Common myeloid progenitor, CD34-positive (primary cell): ENCODE data around the gene MVP.
A peak's percentile ranks its signal among the peaks of the same experiment; 100 is the strongest.

Experiments used
- CTCF ChIA-PET: fragments of 350-600 bp; sonication (Branson Sonifier 250); formaldehyde crosslinking; loops from one replicate; lab custom pipeline; 2021; ENCODE audit warnings: antibody characterized with exemption; lab: Charles Lee
- POLR2A ChIA-PET: fragments of 350-600 bp; sonication (Branson Sonifier 250); formaldehyde crosslinking; loops from one replicate; lab custom pipeline; 2021; ENCODE audit warnings: antibody characterized with exemption; lab: Charles Lee
- DNase-seq, 3 donors: peaks; one replicate each; pipeline versions ENCODE4 v3.0.0 to v3.0.0-alpha.2; 2013
- H3K27ac ChIP-seq, 2 experiments: 1 replicate in 1 of 2; 2 replicates in 1 of 2; pipeline ENCODE4 v1.7.0; 2013; ENCODE audit warnings: inconsistent platforms in 2 of 2, low read length in 2 of 2, mild to moderate bottlenecking in 2 of 2, low read depth in 1 of 2, moderate library complexity in 1 of 2; ENCODE audit not compliant: severe bottlenecking in 2 of 2, insufficient read depth in 1 of 2, poor library complexity in 1 of 2
- H3K27me3 ChIP-seq, 5 experiments: replicated peaks in 2 of 5; 1 replicate in 3 of 5; 2 replicates in 2 of 5; pipeline versions ENCODE4 v1.6.1 to v1.7.0; 2013; ENCODE audit warnings: low read length in 4 of 5, mild to moderate bottlenecking in 2 of 5, moderate library complexity in 2 of 5, inconsistent platforms in 1 of 5; ENCODE audit not compliant: insufficient read depth in 5 of 5, control insufficient read depth in 4 of 5
- H3K36me3 ChIP-seq, 4 experiments: 1 replicate in 2 of 4; 2 replicates in 2 of 4; pipeline versions ENCODE4 v1.6.1 to v1.7.0; 2013; ENCODE audit warnings: low read length in 3 of 4, control low read depth in 1 of 4, mild to moderate bottlenecking in 1 of 4; ENCODE audit not compliant: control insufficient read depth in 4 of 4, insufficient read depth in 4 of 4
- H3K4me1 ChIP-seq, 4 experiments: 1 replicate in 3 of 4; 2 replicates in 1 of 4; pipeline versions ENCODE4 v1.6.1 to v1.7.1; 2013; ENCODE audit warnings: low read length in 3 of 4, mild to moderate bottlenecking in 3 of 4, control low read depth in 1 of 4, inconsistent platforms in 1 of 4, moderate library complexity in 1 of 4; ENCODE audit not compliant: control insufficient read depth in 4 of 4, insufficient read depth in 4 of 4; ENCODE audit errors: control extremely low read depth in 1 of 4
- H3K4me3 ChIP-seq, 7 experiments: 1 replicate in 4 of 7; 2 replicates in 3 of 7; pipeline versions ENCODE4 v1.5.1 to v1.7.0; 2013; ENCODE audit warnings: mild to moderate bottlenecking in 7 of 7, low read length in 6 of 7, moderate library complexity in 6 of 7, inconsistent platforms in 2 of 7, low read depth in 2 of 7, control low read depth in 1 of 7; ENCODE audit not compliant: insufficient read depth in 4 of 7, control insufficient read depth in 1 of 7; ENCODE audit errors: extremely low read depth in 1 of 7
- H3K9me3 ChIP-seq, 5 experiments: 1 replicate in 4 of 5; 2 replicates in 1 of 5; pipeline versions ENCODE4 v1.6.1 to v1.7.1; 2013; ENCODE audit warnings: low read length in 4 of 5, mild to moderate bottlenecking in 2 of 5, inconsistent platforms in 1 of 5, low read depth in 1 of 5, moderate library complexity in 1 of 5; ENCODE audit not compliant: control insufficient read depth in 4 of 5, insufficient read depth in 2 of 5; ENCODE audit errors: control extremely low read depth in 1 of 5
- WGBS: methylation state at CpG from one replicate; pipeline ENCODE4 v1.1.5; 2013; ENCODE audit not compliant: insufficient coverage; 5-methylcytosine and 5-hydroxymethylcytosine counted together

Gene MVP

DNA sequence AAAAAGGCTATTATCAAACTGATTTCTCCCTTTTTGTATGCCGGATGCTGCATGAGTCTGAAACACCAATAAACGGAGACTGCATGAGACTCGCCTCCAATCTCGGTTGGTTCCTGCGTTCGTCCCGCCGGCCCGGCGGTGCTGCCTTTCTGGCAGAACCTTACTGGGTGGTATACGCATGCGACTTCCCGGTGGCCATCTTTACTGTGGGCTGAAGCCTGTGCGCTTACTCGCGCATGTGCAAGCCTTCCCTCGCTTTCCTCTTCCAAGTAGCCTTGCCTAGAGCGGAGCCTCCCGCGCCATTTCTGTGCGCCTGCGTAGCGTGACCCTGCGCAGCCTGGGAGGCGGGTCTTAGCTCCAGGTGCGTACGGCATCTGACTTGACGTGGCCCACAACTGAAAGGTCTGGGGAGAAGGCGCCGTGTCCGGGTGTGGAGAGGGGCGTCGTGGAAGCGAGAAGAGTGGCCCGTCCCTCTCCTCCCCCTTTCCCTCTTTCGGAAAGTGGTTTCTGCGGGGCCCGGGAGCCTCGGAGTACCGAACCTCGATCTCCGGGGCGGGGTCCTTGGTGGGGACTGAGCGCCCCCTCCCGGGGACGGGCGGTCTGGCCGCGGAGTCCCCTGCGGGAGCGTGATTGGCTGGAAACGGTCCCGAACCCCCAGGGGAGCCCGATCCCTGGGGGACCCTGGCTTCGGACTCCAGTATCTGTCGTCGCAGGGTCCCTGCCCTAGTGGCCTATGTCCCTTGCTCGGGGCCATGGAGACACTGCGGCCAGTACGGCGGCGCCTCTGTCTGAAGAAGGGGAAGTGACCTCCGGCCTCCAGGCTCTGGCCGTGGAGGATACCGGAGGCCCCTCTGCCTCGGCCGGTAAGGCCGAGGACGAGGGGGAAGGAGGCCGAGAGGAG is 4.2 kb upstream of the MVP start, which contains the start of gene PAGR1:
PAGR1 (plus strand) TSS at position 360 of the 901 bp plus-strand sequence; CDS start at position 734, 374 bp downstream.
- Histone ChIP-seq H3K4me1 (peaks cover 7 to 70% (median 58%) of the 10 kb centered on the region in 4 experiments), H3K36me3 (peaks cover 0 to 22% (median 12%) of the 10 kb centered on the region in 4 experiments), H3K4me3 (peak within 1 kb of the TSS; percentile 87 to 96 (median 90)), H3K27me3 (peaks cover 0 to 20% (median 8%) of the 10 kb centered on the region in 5 experiments), H3K27ac (peak within 1 kb of the TSS; percentile 33 to 75), H3K9me3 (no peaks in the 10 kb centered on the region)
- peak; percentile 100 for DNase-seq
- POLR2A ChIA-PET: interaction anchor here (0.5 to 2.2 kb wide), 2 partner anchors 9 to 70 kb away, joined by 3 to 12 read pairs; partner anchors contain the start of genes C16orf54 and MAZ
- CTCF ChIA-PET: interaction anchor here (0.5 to 7.2 kb wide), 15 partner anchors 8 to 543 kb away, joined by 3 to 46 read pairs (median 3); partner anchors contain the start of gene MAZ
- WGBS: under 1% methylated on average over 62 of the region's 70 CpGs

DNA sequence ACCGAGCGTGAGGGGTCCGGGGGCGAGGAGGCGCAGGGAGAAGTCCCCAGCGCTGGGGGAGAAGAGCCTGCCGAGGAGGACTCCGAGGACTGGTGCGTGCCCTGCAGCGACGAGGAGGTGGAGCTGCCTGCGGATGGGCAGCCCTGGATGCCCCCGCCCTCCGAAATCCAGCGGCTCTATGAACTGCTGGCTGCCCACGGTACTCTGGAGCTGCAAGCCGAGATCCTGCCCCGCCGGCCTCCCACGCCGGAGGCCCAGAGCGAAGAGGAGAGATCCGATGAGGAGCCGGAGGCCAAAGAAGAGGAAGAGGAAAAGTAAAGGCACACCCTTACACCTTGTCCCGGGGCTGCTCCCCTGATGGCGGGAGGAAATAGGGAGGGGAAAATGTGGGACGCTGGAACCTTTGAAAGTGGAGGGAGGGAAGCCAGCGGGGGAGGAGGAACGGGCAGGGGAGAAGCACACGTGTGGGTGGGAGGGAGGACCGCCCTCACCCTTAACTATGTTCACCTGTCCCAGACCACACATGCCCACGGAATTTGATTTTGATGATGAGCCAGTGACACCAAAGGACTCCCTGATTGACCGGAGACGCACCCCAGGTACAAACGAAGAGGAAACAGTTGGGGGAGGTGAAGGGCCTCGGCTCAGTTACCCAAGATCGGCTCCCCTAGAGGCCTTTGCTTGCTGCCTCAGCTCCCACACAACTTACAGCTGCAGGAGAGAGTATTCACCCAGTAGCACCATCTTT is 3.4 kb upstream of the MVP start:
- 0% methylated on average over 25 of the region's 37 CpGs for WGBS
- Histone ChIP-seq H3K27ac (peak overlapping the region; percentile 7 to 75), H3K9me3 (no peaks in the 10 kb centered on the region), H3K36me3 (peaks cover 0 to 22% (median 12%) of the 10 kb centered on the region in 4 experiments), H3K4me3 (peak overlapping the region; percentile 87 to 96 (median 90)), H3K4me1 (peaks cover 13 to 70% (median 59%) of the 10 kb centered on the region in 4 experiments), H3K27me3 (peaks cover 0 to 19% (median 8%) of the 10 kb centered on the region in 5 experiments)
- CTCF ChIA-PET: interaction anchor here (1.1 to 7.2 kb wide), 4 partner anchors 9 to 125 kb away, joined by 3 to 46 read pairs (median 8); no protein-coding TSS in a partner anchor
- DNase-seq: peak in 2 of 3 donors; percentile 69 to 76
- POLR2A ChIA-PET: interaction anchor here (2.2 kb wide), 1 partner anchor 10 kb away, joined by 12 read pairs; the partner anchor contains the start of gene MAZ

DNA sequence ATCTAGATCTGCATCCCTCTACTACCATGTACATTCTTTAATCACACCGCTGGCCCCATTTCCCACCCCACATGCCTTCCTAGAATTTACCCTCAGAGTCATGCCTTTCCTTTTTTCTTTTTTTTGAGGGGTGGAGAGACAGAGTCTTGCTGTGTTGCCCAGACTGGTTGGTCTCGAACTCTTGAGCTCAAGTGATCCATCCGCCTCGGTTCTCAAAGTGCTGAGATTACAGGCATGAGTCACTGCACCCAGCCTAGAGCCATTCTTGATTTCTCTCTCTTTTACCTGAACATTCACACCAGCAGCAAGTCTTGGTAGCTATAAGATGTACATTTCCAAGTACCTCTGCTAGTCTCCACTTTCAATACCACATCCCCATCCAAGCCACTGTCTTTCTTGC is 2.2 kb upstream of the MVP start:
- DNase-seq: no peak
- Histone ChIP-seq H3K4me3 (no peak overlapping the region), H3K27me3 (peaks cover 0 to 9% (median 0%) of the 10 kb centered on the region in 5 experiments), H3K36me3 (peaks cover 0 to 22% (median 12%) of the 10 kb centered on the region in 4 experiments), H3K9me3 (no peaks in the 10 kb centered on the region), H3K4me1 (peaks cover 17 to 70% (median 61%) of the 10 kb centered on the region in 4 experiments), H3K27ac (no peak overlapping the region)
- ChIA-PET CTCF (interaction anchor here (0.7 to 7.2 kb wide), 7 partner anchors 10 to 188 kb away, joined by 3 to 46 read pairs (median 3); no protein-coding TSS in a partner anchor), POLR2A (no interaction called here)
- 100% methylated on average over 4 of the region's 4 CpGs for WGBS

DNA sequence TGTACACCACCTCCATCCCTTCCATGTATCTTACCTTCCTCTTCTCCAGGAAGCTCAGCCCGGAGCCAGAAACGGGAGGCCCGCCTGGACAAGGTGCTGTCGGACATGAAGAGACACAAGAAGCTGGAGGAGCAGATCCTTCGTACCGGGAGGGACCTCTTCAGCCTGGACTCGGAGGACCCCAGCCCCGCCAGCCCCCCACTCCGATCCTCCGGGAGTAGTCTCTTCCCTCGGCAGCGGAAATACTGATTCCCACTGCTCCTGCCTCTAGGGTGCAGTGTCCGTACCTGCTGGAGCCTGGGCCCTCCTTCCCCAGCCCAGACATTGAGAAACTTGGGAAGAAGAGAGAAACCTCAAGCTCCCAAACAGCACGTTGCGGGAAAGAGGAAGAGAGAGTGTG is 756 bp upstream of the MVP start:
- no peak overlapping the region for H3K4me3 ChIP-seq
- no peak for DNase-seq
- no peaks in the 10 kb centered on the region for H3K27me3 ChIP-seq
- peaks cover 0 to 22% (median 12%) of the 10 kb centered on the region in 4 experiments for H3K36me3 ChIP-seq
- ChIA-PET POLR2A (no interaction called here), CTCF (interaction anchor here (0.5 to 7.2 kb wide), 10 partner anchors 10 to 188 kb away, joined by 3 to 46 read pairs (median 3); no protein-coding TSS in a partner anchor)
- H3K4me1 ChIP-seq: peaks cover 17 to 75% (median 66%) of the 10 kb centered on the region in 4 experiments
- H3K9me3 ChIP-seq: no peaks in the 10 kb centered on the region
- 90% methylated on average over 15 of the region's 15 CpGs for WGBS
- peak overlapping the region in 1 of 2 experiments; percentile 79 for H3K27ac ChIP-seq

DNA sequence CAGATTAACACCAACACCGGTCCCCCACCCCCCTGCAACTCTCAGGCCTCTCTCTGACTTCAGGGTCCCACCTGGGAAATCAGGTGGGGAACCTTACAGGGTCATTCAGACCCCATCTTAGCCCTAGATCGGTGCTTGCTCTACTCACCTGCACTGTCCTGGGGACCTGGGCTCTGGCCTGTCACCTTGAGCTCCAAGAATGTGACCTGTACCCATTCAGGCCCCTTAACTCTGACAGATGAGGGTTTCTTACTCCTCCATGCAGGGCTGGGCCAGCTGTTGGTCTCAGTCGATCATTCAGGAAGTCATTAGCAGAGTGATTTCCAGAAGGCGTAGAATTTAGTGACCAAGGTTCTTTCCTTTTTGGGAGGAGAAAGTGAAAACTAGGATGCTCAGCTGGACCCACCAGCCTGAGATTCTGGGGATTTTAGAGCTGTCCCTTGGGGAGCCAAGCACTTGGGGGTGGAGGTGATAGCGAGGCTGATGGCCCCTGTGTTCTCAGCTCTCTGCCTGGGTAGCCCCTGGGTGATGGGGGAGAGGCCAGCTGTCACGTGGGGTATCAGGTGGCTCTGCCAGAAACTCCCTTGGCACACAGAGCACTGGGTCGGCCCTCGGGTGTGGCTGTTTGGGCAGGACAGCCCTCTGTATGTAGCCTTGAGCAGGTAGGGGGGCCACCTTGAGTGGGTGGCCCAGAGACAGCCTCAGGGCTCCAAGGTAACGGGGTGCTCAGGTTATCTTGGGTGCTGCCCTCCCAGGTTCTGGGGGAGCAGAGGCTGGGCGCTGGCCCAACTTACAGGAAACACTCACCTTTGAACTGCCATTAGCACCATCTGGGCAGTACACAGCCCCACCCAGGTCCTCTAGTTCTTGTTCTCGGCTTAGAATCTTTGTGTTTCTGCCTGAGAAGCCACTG is 724 bp downstream of the MVP start:
- ChIA-PET CTCF (interaction anchor here (0.8 to 7.2 kb wide), 7 partner anchors 13 to 187 kb away, joined by 3 to 46 read pairs (median 4); no protein-coding TSS in a partner anchor), POLR2A (interaction anchor here (0.7 kb wide), 1 partner anchor 13 kb away, joined by 3 read pairs; no protein-coding TSS in a partner anchor)
- no peaks in the 10 kb centered on the region for H3K27me3 ChIP-seq
- DNase-seq: peak in 1 of 3 donors; percentile 18
- H3K27ac ChIP-seq: peak overlapping the region; percentile 1 to 79
- 35% methylated on average over 7 of the region's 11 CpGs for WGBS
- no peaks in the 10 kb centered on the region for H3K9me3 ChIP-seq
- peaks cover 17 to 77% (median 66%) of the 10 kb centered on the region in 4 experiments for H3K4me1 ChIP-seq
- peaks cover 0 to 22% (median 12%) of the 10 kb centered on the region in 4 experiments for H3K36me3 ChIP-seq
- peak overlapping the region; percentile 48 to 89 (median 77) for H3K4me3 ChIP-seq
